ENCODE data around the gene ANXA3. TPM values are rescaled to one million over a fixed set of nuclear protein-coding genes. Genes with fewer than 3 reads are reported as not detected.

The ANXA3 gene
- polyA plus RNA-seq, 1 of the 3 experiments (the other 2 are of a cell fraction), result 13.8 TPM

- no peak for DNase-seq
- ChIA-PET POLR2A (no interaction called here), CTCF (interaction anchor here (0.9 kb wide), 1 partner anchor 263 kb away, joined by 5 read pairs; no protein-coding TSS in a partner anchor)
- Histone ChIP-seq H3K9me3 (no peaks in the 10 kb centered on the region), H3K36me3 (replicated peaks in 1 of 2; ENCODE audit: control insufficient read depth in 1 of 2, insufficient read depth in 2 of 2, low read length in 1 of 2) (no peaks in the 10 kb centered on the region), H4K20me1 (ENCODE audit: insufficient read depth) (no peaks in the 10 kb centered on the region), H2AFZ (ENCODE audit: low read depth) (no peak overlapping the region), H3K4me2 (no peak overlapping the region), H3K27ac (ENCODE audit: low read depth in 2 of 2, low read length in 1 of 2) (no peak overlapping the region), H3K4me3 (ENCODE audit: low read depth in 2 of 2, low read length in 1 of 2) (no peak overlapping the region), H3F3A (replicated peaks; ENCODE audit: insufficient read depth) (no peaks in the 10 kb centered on the region), H3K79me2 (ENCODE audit: insufficient read depth) (no peaks in the 10 kb centered on the region), H3K4me1 (ENCODE audit: control insufficient read depth in 1 of 2, insufficient read depth in 2 of 2, low read depth in 1 of 2, low read length in 1 of 2) (peaks cover 0 to 6% of the 10 kb centered on the region in 2 experiments; a peak in 1 of 4 replicates), H3K9ac (no peak overlapping the region), H3K9me2 (no peaks in the 10 kb centered on the region), H3K27me3 (ENCODE audit: insufficient read depth) (no peaks in the 10 kb centered on the region)
- 91% methylated on average over 7 of the region's 7 CpGs for WGBS (ENCODE audit: low lambda C conversion rate)
- no peak for TF ChIP-seq EZH2phosphoT487 (IDR thresholded peaks at IDR 0.05; ENCODE audit: borderline replicate concordance, low read depth)
- no peak for TF ChIP-seq REST (IDR thresholded peaks at IDR 0.05; ENCODE audit: low read depth, low read length)
- TF ChIP-seq MXI1 (IDR thresholded peaks at IDR 0.05; ENCODE audit: low read depth, low read length), result no peak
- no peak for TF ChIP-seq MAX (IDR thresholded peaks at IDR 0.05; ENCODE audit: low read depth)
- TF ChIP-seq JUND (IDR thresholded peaks at IDR 0.05), result no peak
- no peak for TF ChIP-seq CTCF (IDR thresholded peaks at IDR 0.05)
- TF ChIP-seq TAF1 (IDR thresholded peaks at IDR 0.05; ENCODE audit: borderline replicate concordance, low read depth, low read length), result no peak
- TF ChIP-seq RAD21 (IDR thresholded peaks at IDR 0.05; ENCODE audit: low read length), result no peak
- no peak for TF ChIP-seq RCOR1 (IDR thresholded peaks at IDR 0.05; ENCODE audit: low read length)
- TF ChIP-seq TCF12 (IDR thresholded peaks at IDR 0.05), result no peak
- TF ChIP-seq EP300 (IDR thresholded peaks at IDR 0.05; ENCODE audit: borderline replicate concordance in 1 of 2, low read depth in 1 of 2, low read length in 1 of 2), result no peak
- no peak for TF ChIP-seq SIN3A (IDR thresholded peaks at IDR 0.05; ENCODE audit: borderline replicate concordance, low read depth, low read length)
- TF ChIP-seq YY1 (IDR thresholded peaks at IDR 0.05; ENCODE audit: low read depth), result no peak
These were observed 49.4 kb downstream of the ANXA3 start for GRCh38 chr4:78601013-78601412.
